ENCODE results near the gene PTS.

DNA sequence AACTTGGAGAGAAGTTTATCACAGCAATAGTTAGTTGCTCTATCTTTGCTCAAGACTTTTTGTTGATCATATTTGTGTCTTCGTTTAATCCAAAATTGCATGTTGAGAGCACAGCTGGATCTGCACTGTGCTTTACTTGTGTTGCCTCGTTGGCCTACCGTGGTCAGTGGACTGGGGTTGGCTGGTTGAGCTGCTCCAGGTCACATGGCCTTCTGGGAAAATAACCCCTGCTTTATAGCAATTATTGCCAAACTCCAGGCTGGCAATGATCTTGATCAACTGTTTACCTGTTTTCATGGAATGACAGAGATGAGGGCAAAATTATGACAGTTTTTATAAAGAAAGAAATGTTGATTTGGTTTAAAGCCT lies 40.2 kb downstream of the PTS start:
- TF ChIP-seq, protein P1, sequence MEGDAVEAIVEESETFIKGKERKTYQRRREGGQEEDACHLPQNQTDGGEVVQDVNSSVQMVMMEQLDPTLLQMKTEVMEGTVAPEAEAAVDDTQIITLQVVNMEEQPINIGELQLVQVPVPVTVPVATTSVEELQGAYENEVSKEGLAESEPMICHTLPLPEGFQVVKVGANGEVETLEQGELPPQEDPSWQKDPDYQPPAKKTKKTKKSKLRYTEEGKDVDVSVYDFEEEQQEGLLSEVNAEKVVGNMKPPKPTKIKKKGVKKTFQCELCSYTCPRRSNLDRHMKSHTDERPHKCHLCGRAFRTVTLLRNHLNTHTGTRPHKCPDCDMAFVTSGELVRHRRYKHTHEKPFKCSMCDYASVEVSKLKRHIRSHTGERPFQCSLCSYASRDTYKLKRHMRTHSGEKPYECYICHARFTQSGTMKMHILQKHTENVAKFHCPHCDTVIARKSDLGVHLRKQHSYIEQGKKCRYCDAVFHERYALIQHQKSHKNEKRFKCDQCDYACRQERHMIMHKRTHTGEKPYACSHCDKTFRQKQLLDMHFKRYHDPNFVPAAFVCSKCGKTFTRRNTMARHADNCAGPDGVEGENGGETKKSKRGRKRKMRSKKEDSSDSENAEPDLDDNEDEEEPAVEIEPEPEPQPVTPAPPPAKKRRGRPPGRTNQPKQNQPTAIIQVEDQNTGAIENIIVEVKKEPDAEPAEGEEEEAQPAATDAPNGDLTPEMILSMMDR (IDR thresholded peaks at IDR 0.05), result no peak
- no peak for TF ChIP-seq EZH2phosphoT487 (IDR thresholded peaks at IDR 0.05)
- no peak for TF ChIP-seq EZH2 (IDR thresholded peaks at IDR 0.05)

Data from neural progenitor cell (in vitro differentiated cells).